Stimulated activated CD4-positive, alpha-beta T cell treated with anti-CD3 and anti-CD28 coated beads, TNF-alpha, amount 100 ng/mL, for 4 hours (primary cell): ENCODE measurements around the gene ZNF839.
"Not testable (repeated sequence)": the region's sequence is repeated elsewhere in the genome, so short reads cannot be mapped to it uniquely, and the experiment has no call there.

Source experiments
- DNase-seq, 3 experiments: peaks; one replicate each; pipeline ENCODE4 v3.0.0-alpha.2; 2020; ENCODE audit warnings: low read depth in 3 of 3

Gene ZNF839

GRCh38 chr14:102314242-102315011 is 5.1 kb upstream of the ZNF839 start:
- peak; percentile 65 to 71 (median 70) for DNase-seq

GRCh38 chr14:102315121-102315520 is 4.4 kb upstream of the ZNF839 start:
- no peak for DNase-seq

GRCh38 chr14:102316338-102316742 is 3.2 kb upstream of the ZNF839 start:
- no peak for DNase-seq

- DNase-seq = peak; percentile 89 to 96 (median 92)
These were observed 2.6 kb upstream of the ZNF839 start for GRCh38 chr14:102316743-102317563.

- DNase-seq = no peak
These were observed 1.8 kb upstream of the ZNF839 start for GRCh38 chr14:102317564-102318248.

GRCh38 chr14:102318781-102319276 is 717 bp upstream of the ZNF839 start:
- DNase-seq = no peak

GRCh38 chr14:102320033-102320660 is 601 bp downstream of the ZNF839 start:
- peak in 2 of 3 experiments; percentile 26 to 37 for DNase-seq

GRCh38 chr14:102320671-102321455 is 1.3 kb downstream of the ZNF839 start:
- DNase-seq = no peak

GRCh38 chr14:102321456-102322422 is 2.2 kb downstream of the ZNF839 start:
- no peak for DNase-seq

- DNase-seq = no peak
These were observed 3.6 kb downstream of the ZNF839 start for GRCh38 chr14:102323102-102323501.

- DNase-seq = no peak
These were observed 6.3 kb downstream of the ZNF839 start for GRCh38 chr14:102325791-102326345.

- DNase-seq = no peak
These were observed 7.0 kb downstream of the ZNF839 start for GRCh38 chr14:102326583-102326982.

- DNase-seq = not testable (repeated sequence)
These were observed 9.8 kb downstream of the ZNF839 start for GRCh38 chr14:102329381-102329780.

GRCh38 chr14:102330806-102331205 is 11.3 kb downstream of the ZNF839 start:
- DNase-seq = no peak

- DNase-seq = no peak
These were observed 13.8 kb downstream of the ZNF839 start for GRCh38 chr14:102333390-102333789.

GRCh38 chr14:102333795-102334705 is 14.5 kb downstream of the ZNF839 start:
- no peak for DNase-seq

GRCh38 chr14:102335163-102335562 is 15.6 kb downstream of the ZNF839 start:
- DNase-seq = no peak

- no peak for DNase-seq
These were observed 19.2 kb downstream of the ZNF839 start for GRCh38 chr14:102338724-102339123.
